GM13976 (cell line): ENCODE measurements around the gene FBXO48.

Source experiments
- DNase-seq: peaks from one replicate; pipeline ENCODE4 v3.0.0; 2012; ENCODE audit warnings: low spot score
- CTCF ChIP-seq: IDR thresholded peaks from 2 replicates; pipeline ENCODE4 v1.5.1; 2012; ENCODE audit warnings: borderline replicate concordance, mild to moderate bottlenecking; ENCODE audit not compliant: insufficient read depth; ENCODE audit errors: extremely low read depth, missing control alignments, control extremely low read depth
- in situ Hi-C: fragments of 300-500 bp; cut with MboI; formaldehyde crosslinking; loops from one replicate; pipeline ENCODE4 v1.12.0; 2022; ENCODE audit warnings: low sequenced_read_pairs, mixed read lengths, inconsistent platforms; ENCODE audit not compliant: unreplicated experiment

FBXO48 gene

GRCh38 chr2:68432696-68433658 is 34.1 kb downstream of the FBXO48 start:
- DNase-seq: no peak
- no peak for TF ChIP-seq CTCF
- in situ Hi-C loops: loop anchor here (10.0 kb wide), 1 partner anchor 68 kb away; the partner anchor contains the start of gene PLEK

- DNase-seq: no peak
- in situ Hi-C loops: loop anchor here (10.0 kb wide), 1 partner anchor 67 kb away; the partner anchor contains the start of gene PLEK
- TF ChIP-seq CTCF: no peak
These were observed 35.6 kb downstream of the FBXO48 start for GRCh38 chr2:68431316-68431972.

GRCh38 chr2:68429311-68429826 is 37.7 kb downstream of the FBXO48 start:
- DNase-seq: no peak
- no peak for TF ChIP-seq CTCF
- in situ Hi-C loops: no loop called here

- TF ChIP-seq CTCF: no peak
- in situ Hi-C loops: no loop called here
- DNase-seq: no peak
These were observed 38.3 kb downstream of the FBXO48 start for GRCh38 chr2:68428746-68429145.

GRCh38 chr2:68428126-68428525 is 39.0 kb downstream of the FBXO48 start:
- TF ChIP-seq CTCF: no peak
- in situ Hi-C loops: no loop called here
- no peak for DNase-seq

GRCh38 chr2:68426848-68427579 is 40.1 kb downstream of the FBXO48 start:
- no peak for TF ChIP-seq CTCF
- DNase-seq: no peak
- in situ Hi-C loops: no loop called here
